NCI-H128 (cell line): ENCODE results near the gene USP6NL.

Source experiments
- DNase-seq: peaks from one replicate; lab custom pipeline; 2025; ENCODE audit not compliant: unreplicated experiment; lab: John Stamatoyannopoulos, UW

USP6NL gene

DNA sequence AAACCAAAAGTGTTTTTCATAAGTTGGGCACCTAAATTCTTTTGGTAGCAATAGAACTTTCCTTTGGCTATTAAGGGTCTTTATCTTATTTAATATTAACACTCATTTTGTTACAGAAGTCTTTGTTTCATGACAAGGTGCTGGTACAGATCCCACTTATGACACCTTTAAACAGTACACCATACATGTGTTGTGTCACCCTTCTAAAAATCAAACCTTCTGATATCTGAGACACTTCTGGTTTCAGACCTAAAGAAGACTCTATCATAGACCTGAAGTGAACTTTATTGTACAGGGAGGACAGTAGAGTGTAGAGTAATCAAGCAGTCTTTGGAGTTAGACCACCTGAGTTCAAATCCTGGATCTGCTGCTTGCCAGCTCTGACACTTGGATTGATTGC lies 5.8 kb upstream of the USP6NL start:
- DNase-seq: no peak

DNA sequence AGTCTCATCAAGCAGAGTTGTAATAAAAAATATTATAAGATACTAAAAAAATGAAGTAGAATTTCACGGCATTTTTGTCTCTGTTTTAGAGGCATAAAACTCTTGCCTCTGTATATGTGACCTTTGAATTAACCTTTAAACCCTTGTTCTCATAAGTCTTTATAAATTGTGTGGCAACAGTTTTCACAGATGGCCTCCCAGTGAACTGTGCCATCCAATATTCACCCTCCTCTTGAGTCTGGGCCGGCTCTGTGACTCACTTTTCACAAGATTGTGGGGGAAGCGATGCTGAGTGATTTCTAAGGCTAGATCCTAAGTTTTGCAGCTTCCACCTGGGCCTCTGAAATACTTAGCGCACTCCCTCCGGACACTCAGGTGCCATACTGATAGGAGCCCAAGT lies 4.6 kb upstream of the USP6NL start:
- DNase-seq: no peak

DNA sequence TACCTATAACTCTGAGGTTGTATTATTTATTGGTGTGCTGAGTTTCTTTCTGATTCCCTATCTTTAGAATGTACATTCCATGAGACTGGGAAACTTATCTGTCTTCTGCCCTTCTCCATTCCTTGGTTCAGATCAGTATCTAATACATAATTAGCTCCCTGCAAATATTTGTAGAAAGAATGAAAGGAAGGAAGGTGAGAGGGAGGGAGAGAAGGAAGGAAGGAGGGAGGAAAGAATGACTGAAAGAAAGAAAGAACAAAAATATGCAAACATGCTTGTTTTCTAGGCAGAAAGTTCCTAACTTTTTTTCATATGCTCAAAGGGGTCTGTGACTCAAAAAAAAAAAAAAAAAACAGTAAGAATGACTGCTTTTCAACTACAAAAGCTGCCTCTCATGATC lies 3.9 kb upstream of the USP6NL start:
- DNase-seq: no peak

DNA sequence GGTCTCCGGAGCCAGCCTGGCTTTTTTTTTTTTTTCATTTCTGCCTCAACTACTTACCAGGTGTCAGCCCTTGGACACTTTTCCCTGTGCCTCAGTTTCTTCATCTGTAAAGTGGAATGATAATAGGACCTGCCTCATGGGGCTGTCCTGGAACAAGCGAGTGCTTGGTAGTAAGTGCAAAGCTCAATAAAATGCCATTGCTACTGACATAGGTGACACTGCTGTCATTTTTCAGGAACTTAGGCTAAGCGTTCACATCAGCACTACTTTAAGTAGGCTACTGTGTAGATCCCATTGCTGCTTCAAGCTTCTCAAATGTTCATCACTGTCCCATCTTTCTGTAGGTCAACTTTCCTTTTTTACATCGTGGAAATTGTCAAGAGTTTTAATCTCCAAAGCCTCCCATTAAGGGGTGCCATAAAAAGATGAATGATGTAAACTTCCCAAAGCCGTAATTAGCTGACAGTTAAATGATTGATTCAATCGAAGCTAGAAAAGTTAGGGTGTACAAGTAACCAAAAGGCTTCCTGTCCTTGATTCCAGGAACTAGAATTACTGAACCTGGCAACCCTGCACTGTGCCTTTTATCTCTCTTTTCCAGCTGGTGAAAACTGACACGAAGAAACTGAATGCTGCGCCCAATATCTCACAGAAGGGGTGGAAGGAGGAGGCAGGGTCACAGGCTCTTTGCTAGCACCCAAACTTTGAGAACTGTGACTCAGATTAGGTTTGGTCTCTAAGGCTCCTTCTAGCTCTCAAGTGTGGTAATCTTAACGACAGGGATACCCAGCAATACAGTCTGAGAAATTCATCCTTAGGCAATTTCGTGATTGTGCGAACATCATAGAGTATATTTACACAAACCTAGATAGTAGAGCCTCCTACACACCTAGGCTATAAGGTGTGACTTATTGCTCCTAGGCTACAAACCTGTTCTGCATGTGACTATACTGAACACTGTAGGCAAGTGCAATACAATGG lies 861 bp upstream of the USP6NL start:
- no peak for DNase-seq

DNA sequence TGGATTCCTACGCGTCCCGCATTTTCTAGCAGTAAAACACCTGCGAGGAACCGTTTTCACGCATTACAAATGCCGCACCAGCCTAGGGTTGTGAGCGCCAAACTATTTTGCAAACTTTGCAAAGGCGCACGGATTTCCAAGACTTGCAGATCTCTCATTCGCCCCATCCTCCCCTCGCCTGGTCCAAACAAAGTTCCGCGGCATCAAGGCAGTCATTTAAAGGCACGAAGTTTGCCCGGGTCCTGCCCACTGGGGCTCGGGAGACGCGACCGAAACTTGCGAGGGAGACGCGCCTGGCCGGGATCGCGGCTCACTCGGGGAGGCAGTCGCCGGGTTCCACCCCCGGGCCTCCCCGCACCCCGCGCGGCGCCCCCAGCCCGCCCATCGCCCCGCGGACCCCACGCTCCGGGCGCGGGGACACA lies 613 bp downstream of the USP6NL start:
- no peak for DNase-seq

DNA sequence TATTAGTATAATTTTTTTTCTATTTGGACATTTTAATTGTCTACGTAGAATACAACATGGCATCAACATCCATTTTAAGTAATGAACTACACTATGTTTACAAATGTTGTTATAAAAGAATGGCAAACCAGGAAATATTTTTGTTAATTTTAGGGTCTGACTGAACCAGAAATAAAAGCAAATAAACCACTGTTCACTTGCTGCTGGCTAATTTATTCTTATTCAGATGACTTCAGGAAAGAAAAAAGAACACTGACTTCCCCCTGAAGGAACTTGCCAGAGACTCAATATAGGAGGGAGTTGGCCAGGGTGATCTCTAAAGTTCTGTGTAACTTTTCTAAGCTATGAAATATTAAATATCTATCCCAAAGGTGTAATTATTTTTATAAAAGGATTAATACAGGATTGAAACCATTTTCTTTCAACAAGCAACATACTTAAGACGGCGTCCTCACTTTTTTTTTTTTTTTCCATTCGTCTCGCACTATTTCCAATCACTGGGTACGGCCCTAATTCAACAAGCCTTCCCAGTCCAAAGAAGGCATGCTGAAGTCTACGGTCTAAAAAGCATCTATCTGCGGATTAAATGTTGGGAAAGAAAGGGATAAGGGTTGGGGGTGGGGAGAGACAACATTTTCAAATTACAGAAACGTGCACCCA lies 1.2 kb downstream of the USP6NL start:
- no peak for DNase-seq

DNA sequence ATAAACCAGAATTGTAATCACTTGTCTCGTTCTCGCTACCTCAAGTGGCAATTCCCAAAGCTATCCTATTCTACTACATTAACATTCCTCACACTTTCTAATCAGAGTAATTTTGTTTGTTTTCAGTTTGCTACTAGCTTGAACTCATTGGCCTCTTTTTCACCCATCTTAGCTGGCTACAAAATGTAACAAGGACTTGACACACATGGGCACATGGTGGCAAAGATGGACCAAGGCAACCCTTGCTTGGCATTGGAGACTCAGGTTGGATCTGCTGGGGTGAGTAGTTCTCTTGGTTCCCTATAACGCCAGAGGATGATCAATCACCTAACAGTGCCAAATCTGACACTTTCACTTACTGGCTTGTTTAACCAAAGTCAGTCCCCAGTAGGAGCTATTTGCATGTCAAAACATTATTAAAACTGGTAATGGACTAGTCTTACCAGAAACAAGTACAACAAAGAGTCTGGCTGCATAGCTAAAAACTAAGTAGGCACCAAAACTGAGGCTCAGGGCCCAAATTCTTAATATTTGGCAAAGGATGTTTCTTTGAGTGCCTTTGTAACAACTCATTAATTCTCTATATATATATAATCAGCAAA lies 1.9 kb downstream of the USP6NL start:
- no peak for DNase-seq

DNA sequence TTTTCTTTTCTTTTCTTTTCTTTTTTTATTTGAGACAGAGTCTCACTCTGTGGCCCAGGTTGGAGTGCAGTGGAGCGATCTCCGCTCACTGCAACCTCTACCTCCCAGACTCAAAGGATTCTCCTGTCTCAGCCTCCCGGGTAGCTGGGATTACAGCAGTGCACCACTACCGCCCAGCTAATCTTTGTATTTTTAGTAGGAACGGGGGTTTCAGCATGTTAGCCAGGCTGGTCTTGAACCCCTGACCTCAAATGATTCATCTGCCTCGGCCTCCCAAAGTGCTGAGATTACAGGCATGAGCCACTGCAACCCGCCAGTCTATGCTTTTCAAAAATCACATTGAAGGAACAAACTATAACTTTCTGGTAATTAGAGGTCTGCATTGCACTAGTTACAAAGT lies 2.4 kb downstream of the USP6NL start:
- DNase-seq: no peak

DNA sequence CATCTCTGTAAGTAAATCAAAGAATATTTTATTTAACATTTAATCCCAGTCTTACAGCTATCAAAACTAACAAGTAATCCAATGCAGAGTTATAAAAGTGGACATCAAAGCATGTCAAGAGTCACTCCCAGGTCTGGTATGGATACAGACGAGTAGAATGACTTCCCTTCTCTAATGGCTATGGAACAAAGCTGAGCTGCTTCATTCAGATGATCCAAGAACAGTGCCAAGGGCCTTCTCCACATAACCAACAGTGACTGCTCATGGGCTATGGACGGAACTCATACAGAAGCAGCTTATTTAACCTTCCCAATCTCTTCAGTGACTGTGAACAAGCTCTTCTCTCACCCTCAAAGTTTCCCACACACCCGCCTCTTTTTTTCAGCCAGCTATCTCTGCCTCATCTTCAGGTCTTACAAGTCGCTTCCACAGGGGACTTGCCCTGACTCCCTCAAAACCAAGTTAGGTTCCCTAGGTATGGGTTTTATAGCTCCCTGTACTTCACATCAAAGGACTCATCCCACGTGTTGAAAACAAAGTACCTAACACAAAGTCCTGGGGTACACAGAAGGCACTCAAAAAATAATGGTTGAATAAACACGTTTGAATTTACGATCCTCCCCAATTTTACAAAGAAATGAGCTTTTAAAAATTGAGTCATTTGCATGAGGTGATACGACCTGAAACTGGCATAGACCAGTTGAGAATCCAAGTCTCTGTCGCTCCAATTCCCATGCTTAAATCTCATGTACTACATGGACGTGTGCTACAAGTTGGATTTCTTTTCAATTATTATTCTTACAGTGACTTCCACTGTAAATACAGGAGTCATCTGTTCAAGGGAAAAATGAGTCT lies 3.1 kb downstream of the USP6NL start:
- no peak for DNase-seq

DNA sequence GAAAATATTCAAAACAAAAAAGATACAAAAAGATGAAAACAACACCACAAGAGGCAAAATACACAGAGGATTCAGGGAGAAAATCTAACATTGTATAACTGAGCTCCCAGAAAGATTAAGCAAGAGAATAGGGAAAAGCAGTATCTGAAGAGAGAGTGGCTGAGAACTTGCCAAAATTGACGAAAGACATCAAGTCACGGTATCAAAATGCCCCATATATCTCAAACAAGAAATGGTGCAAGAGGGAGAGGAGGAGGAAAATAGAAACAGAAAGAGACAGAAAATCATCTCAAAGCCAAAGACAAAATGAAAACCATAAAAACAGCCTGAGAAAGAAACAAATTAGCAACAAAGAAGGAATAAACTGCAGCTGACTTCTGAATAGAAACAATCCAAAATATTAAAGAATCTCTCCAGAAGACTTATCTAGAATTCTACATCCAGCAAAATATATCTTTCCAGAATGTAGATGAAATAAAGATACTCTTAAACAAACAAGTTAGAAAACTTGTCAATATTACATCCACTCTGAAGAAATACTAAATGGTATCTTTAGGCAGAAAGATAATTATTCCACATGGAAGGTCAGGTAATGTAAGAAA lies 5.5 kb downstream of the USP6NL start:
- no peak for DNase-seq

DNA sequence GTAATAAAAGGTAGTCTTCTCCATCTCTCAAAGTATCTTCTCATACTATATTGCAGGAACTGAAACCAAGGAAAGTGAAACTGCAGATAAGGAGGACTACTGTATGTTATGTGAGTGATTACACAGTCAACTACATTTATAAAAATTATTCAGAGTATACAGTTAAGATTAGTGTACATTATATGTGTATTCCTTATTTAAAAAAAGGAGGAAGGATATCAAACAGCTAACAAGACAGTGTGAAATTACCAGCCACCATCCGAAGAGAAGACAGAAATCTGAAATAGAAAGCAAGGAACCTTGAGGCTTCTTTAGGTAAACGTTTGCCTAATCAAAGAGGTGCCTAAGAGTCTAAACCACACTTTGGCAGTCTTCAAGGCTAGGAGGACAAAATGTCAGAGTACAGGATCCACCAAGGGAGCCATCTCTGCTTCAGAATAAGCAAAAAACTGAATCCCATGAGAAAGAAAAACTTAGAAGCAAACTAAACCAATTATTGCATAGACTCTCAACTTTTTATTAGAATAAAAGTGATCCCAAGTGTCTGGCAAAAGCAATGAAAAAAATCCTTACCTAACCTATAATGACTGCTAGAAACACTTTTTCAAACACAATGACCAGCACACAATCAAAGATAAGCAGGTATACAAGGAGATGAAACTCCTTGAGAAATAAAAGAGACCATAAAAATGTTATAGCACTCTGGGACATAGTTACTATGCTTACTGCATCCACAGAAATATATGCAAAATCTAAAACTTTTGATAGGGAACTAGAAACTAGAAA lies 6.4 kb downstream of the USP6NL start:
- no peak for DNase-seq

DNA sequence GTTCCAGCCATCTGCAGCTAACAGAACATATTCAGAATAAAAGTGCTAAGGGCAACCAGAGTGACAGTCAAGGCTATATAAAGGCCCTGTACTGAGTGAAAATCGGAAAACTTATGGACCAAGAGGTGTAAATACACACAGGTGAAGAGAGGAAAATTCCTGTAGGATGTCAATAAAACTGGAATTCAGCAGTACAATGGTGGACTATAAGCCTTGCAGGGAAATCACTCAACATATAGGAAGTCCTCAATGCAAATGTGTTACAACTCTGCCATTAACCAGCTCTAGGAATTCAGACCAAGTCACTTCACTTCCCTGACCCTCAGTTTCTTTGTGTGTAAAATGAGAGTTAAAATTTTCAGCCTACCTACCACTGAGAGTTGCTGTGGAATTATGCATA lies 7.7 kb downstream of the USP6NL start:
- no peak for DNase-seq

DNA sequence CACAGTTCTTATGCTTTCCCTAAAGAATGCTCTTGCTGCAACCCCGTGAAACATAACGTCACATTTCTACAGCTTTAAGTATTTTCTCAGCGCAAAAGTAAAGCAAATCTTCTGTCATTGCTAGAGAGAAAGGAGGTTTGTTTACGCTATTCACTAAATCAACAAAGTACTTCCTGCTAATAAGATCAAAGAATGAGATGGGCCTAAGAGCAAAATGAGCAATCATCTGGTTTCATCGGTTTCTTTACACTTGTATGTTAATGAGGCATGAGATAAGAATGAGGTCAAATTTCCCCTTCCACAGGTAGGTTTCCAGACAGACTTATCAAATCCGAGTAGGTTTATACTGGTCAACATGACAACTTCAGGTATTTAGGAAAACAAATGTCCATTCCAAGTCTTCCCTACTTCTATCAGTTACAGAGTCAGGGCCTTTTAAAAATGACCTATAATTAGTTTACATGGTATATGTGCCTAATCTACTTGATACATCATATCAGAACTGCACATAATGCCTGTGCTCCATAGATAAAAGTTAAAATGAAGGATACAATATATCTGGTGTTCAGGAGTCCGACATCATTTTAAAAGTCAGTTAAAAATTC lies 8.4 kb downstream of the USP6NL start:
- no peak for DNase-seq

DNA sequence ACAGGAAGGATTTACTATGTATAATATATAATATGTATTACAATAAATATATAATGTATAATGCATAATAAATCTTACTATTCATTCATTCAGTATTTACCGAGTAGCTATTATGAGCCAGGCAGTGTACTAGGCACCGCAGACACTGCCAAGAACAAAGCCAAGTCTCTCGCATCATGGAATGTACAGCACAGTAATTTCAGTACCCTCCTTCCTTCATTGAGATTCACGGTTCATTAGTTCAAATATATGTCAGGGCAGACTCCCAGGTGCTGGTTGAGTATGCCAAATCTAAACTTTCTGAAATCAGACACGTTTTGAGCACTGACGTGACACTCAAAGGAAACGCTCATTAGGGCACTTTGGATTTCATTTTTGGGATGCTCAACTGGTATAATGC lies 9.1 kb downstream of the USP6NL start:
- no peak for DNase-seq

DNA sequence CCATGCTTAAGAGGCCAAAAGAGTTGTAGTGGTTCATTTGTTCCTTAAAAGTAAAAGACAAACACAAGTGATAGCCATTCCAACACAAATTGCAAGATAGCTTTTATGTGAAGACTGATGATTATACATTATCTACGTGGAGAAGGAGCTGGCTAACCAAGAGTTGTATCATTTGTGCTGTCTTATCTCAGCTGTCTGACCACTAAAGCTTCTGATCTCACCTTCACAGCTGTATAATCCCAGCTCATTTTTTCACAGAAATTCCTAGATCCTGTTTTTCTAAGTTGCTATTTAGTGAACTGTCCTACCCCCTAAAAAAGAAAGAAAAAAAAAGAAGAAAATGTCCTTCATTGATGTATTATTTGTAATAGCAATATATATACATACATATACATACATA lies 9.8 kb downstream of the USP6NL start:
- no peak for DNase-seq

DNA sequence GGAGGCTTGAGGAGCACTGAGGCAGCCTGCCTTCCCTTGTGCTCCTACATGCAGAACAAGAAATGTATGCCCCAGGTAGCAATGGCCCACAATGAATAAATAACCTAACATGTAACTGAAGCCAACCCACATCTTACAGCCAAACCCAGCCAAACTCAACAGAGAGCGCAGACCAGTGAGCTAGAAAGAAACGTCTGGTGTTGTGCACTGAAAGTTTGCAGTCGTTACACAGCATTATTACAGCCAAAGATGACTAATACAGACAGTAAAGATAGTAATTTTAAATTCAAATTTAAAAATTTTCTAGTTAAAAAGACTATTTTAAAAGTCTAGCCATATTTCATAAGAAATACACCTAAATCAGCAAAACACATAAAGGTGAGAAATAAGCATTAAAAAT lies 11.2 kb downstream of the USP6NL start:
- DNase-seq: no peak

DNA sequence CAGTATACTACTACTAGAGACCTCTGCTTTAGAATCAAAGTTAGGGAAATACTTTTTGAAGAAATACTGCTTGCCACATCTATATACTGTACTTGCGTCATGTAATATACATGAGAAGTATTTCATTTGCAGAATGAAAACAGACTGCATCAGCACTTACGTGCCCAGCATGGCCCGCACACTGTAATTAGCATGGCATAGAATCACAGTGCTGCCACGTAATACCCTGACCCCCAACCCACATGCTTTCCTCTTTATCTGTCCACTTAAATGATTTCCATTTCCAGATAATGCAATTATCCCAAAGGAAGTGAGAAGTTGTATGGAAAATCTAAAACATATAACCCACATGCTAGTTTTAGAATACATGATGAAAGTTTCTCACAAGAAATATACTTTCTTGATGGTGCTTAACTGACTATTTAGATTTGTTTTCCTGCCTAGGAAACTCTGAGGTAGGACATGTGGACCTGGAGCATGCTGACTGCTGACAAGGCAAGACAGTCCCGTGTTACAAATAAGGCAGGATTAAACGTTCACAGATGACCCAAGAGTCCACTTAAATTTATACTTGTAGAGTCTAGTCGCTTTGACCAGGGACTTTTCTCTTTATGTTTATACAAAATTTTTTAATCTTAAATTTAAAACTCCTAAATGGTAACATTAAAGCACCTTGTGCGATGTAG lies 12.6 kb downstream of the USP6NL start:
- DNase-seq: no peak

DNA sequence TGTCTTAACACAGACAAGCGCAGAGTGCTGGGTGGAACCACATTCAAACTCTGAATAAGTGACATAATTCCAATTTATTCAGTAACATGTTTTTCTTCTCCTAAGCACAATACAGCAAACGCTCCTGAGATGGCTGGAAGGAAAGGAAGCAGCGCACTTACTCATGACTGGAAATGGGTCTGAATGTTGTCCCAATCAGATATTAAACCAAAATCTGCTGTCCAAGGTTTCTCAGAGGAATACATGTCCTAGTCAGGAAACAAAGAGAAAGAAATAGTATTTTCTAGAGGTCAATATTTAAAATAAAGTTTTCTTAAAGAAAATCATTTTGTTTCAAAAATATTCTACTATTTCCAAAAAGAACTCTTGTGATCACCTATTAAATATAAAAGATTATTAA lies 14.0 kb downstream of the USP6NL start:
- no peak for DNase-seq

DNA sequence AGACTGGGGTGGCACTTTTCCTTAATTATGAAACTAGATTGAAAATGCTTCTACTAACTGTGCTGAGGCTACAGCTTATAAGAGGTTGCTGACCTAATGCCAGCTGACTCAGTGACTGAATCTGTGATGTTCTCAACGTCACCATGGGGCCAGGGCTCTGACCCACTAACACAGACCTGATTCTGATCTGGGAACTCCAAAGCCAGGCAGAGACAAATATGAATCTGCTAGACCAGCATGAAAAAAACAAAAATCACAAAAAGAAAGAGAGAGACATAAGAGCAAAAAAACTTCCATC lies 16.1 kb downstream of the USP6NL start:
- no peak for DNase-seq
